GM19395 (cell line): ENCODE data around the gene PDE7B.

Experiments
- ATAC-seq: cut with Tn5 transposase; IDR thresholded peaks from one replicate; pipeline ENCODE4 v1.9.1; 2021; ENCODE audit warnings: mild to moderate bottlenecking, moderate library complexity; ENCODE audit not compliant: unreplicated experiment

PDE7B gene

DNA sequence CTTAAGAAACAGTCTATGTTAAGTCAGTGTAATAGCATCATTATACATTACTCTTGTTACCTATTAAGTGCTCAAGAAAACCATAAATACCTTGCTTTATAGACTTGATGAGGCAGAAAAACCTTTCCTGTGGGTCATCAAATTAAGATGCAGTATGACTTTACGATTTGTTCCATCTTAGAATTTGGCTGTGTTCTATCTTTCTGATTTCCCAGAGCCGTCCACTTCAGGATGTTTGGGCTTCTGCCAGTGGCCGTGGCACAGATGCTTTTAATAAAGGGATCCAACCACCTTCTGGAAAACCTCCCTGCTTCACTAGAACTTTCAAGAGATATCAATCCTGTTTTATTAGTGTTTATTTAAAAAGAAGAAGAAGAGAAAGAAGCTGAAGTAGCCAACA lies 71.2 kb downstream of the PDE7B start:
- no peak for ATAC-seq

GRCh38 chr6:135932651-135933050 lies 81.2 kb downstream of the PDE7B start:
- ATAC-seq = no peak

GRCh38 chr6:135935941-135936601 lies 84.6 kb downstream of the PDE7B start:
- no peak for ATAC-seq

DNA sequence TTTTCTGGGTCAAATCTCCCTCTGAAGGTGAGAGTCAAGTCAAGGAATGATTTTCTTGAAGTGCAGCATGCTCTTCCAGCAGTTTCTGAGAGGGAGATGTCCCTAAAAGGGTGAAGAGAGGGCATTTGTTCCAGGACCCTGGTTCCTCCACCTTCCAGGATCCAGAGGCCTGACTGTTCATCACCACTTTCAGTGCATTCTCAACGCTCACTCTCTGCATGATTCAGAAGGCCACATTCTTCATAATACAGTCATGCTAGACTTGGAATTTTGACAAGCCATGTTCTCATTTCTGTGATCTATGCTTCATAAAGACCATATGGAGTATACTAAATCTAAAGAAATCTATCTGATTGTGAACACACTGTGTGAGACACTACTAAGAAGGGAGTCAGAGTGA lies 85.1 kb downstream of the PDE7B start:
- no peak for ATAC-seq

DNA sequence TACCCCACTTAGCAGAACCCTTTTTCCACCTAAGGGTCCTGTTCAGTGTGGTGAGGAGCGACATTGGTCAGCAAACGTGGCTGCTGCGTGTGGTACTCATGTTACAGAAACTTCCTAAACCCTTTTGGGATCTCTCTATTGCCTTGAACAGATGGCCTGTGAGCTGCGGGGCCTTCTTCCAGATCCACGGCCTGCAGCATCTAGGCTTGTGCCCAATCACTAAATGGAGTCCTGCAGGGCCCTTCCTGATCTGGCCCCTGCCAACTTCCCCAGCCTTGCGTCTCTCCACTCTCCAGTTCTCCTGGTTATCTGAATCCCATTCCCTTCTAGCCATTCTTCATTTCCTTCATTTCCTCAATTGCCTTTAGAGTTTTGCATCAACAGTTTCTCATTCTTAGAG lies 85.6 kb downstream of the PDE7B start:
- no peak for ATAC-seq

- no peak for ATAC-seq
Measured at GRCh38 chr6:135938576-135939207, 87.2 kb downstream of the PDE7B start.

GRCh38 chr6:135939208-135939591 lies 87.7 kb downstream of the PDE7B start:
- no peak for ATAC-seq

- no peak for ATAC-seq
Measured at GRCh38 chr6:135940616-135941167, 89.2 kb downstream of the PDE7B start.

GRCh38 chr6:135941275-135942025 lies 89.9 kb downstream of the PDE7B start:
- ATAC-seq = no peak

- no peak for ATAC-seq
Measured at GRCh38 chr6:135944120-135944519, 92.6 kb downstream of the PDE7B start.

- ATAC-seq = no peak
Measured at GRCh38 chr6:135946674-135947073, 95.2 kb downstream of the PDE7B start.

GRCh38 chr6:135950669-135951068 lies 99.2 kb downstream of the PDE7B start:
- ATAC-seq = no peak

GRCh38 chr6:135951169-135951568 lies 99.7 kb downstream of the PDE7B start:
- no peak for ATAC-seq

GRCh38 chr6:135953818-135954217 lies 102.3 kb downstream of the PDE7B start:
- no peak for ATAC-seq

DNA sequence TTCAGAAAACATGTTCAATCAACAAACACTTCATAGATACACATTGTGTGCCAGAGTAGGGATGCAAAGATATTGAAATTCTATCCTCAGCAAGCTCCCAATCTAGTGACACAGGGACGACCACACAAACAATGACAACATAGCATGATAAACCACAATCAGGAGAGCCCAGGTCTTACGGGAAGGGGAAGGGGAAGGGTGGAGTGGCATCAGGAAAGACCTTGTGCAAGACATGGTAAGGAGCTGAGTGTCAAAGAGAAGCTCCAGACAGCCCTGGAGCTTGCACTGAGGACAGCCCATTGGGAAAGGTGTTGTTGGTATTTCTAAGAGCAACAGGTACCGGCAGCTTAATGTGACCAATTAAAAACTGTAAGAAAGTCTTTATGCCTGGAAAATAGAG lies 103.6 kb downstream of the PDE7B start:
- no peak for ATAC-seq

- ATAC-seq = no peak
Measured at GRCh38 chr6:135962731-135963130, 111.2 kb downstream of the PDE7B start.

DNA sequence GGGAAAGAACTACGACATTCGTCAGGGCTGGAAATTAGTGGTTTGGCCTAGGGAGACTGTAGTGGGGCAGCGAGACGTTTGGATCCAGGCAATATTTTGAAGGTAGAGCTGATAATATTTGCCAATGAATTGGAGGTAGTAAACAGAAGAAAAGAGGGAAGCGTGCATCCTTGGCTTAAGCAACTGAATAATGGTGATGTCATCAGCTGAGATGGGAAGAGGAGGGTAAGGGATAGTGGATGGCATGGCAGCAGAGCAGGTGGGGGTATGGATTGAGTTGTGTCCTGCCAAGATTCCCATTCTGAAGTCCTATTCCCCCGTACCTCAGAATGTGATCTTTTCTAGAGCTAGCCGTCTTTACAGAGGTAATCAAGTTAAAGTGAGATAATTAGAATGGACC lies 119.2 kb downstream of the PDE7B start:
- no peak for ATAC-seq

- ATAC-seq = no peak
Measured at GRCh38 chr6:135971351-135971750, 119.8 kb downstream of the PDE7B start.

DNA sequence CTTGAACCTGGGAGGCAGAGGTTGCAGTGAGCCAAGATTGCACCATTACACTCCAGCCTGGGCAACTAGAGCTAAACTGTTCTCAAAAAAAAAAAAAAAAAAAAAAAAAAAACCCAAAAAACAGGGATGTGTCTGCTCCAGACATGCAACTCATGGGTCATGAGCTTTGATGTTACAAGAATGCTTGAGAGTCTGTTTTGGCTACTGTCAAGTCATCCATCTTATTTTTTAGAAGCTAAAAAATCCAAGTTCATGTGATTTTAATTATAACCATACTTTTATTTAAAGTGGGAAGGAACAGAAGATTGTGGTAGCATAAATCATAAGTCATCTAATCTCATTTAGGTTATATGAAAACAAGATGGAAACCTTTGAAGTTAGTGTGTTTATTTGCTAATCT lies 120.6 kb downstream of the PDE7B start:
- no peak for ATAC-seq

DNA sequence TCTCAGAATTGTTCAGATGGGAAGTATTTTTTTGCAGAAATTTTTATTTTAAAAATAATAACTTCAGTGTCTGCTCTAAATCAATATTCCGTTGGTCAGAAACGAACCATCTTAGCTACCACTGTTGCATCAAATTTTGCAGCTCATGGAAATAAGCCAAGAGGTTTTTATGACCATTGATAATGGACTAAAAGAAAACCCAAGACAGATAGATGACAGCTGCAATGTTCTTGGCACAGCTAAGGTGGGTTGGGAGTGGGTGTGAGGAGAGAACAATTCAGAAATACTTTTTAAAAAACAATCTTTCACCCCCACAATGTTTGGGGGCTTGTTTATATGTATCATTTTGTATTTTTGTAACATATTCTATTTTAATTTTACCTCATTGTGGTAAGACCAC lies 121.1 kb downstream of the PDE7B start:
- no peak for ATAC-seq

GRCh38 chr6:135974426-135974825 lies 122.9 kb downstream of the PDE7B start:
- ATAC-seq = no peak

DNA sequence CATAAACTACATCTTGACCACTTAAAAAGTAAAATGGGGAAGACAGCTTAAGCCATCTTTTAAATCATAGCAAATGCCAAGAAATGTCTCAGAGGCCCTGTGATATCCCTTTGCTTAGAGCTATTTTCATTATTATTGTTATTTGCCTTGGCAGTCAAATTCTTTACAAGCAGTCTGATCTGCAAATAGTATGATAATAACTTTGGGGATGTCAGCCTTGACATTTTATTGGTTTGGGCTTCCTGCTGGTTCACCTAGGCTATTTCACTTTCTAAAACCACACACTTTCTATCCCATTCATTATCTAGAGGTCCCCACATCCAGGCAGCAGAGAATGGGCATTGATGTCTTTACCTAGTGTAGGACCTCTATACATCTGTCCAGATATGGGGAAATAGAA lies 125.1 kb downstream of the PDE7B start:
- ATAC-seq = no peak
